GM12892 (cell line): Measurements from ENCODE around the gene MKS1.

ENCODE experiments used
- POLR2AphosphoS5 ChIP-seq: IDR thresholded peaks from 2 replicates; pipeline ENCODE4 v1.6.1; 2011; ENCODE audit warnings: low read depth, low read length, control low read depth
- TAF1 ChIP-seq: IDR thresholded peaks from 2 replicates; pipeline ENCODE4 v1.6.1; 2011; ENCODE audit warnings: low read depth, mild to moderate bottlenecking, control low read depth, low read length, borderline replicate concordance

GRCh38 chr17:58229384-58229783 is 10.3 kb upstream of the MKS1 start:
- TF ChIP-seq TAF1 (no peak), POLR2AphosphoS5 (no peak)
